Measurements from ENCODE around the gene CUL1.

The CUL1 gene

DNA sequence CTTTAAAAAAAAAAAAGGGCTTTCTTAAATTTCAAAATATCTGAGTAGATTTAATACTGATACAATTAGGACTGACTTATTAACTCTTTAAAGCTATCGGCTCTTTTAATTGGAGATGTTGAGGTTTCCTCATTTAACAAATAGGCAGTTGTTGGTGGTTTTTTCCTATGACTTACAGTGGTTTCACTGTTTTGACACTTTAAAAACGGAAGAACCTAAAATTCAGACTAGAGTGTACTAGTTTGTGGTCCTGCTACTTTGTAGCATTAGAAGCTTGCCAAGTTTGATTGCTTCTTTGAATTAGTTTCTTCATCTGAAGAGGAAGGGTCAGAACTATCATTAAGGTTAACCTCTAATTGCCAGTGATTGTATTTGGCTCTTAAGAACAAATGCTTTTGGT, 27.7 kb downstream of the CUL1 start:
- no peaks in the 10 kb centered on the region for H3K36me3 ChIP-seq (ENCODE audit: control insufficient read depth, insufficient read depth, low read length)
- H3K9ac ChIP-seq (ENCODE audit: low read length) = no peak overlapping the region
- H3K27me3 ChIP-seq (ENCODE audit: control insufficient read depth, insufficient read depth, low read length) = no peaks in the 10 kb centered on the region
- H3K27ac ChIP-seq (ENCODE audit: low read depth, low read length) = no peak overlapping the region
- H3K4me3 ChIP-seq (ENCODE audit: low read length) = no peak overlapping the region
- H3K4me1 ChIP-seq (ENCODE audit: control insufficient read depth, insufficient read depth, low read length) = peaks cover 4% of the 10 kb centered on the region

GRCh38 chr7:148727501-148728278, 29.0 kb downstream of the CUL1 start:
- Histone ChIP-seq H3K4me3 (ENCODE audit: low read length) (no peak overlapping the region), H3K27me3 (ENCODE audit: control insufficient read depth, insufficient read depth, low read length) (no peaks in the 10 kb centered on the region), H3K27ac (ENCODE audit: low read depth, low read length) (no peak overlapping the region), H3K36me3 (ENCODE audit: control insufficient read depth, insufficient read depth, low read length) (peaks cover 2% of the 10 kb centered on the region), H3K9ac (ENCODE audit: low read length) (no peak overlapping the region), H3K4me1 (ENCODE audit: control insufficient read depth, insufficient read depth, low read length) (peaks cover 1% of the 10 kb centered on the region)

DNA sequence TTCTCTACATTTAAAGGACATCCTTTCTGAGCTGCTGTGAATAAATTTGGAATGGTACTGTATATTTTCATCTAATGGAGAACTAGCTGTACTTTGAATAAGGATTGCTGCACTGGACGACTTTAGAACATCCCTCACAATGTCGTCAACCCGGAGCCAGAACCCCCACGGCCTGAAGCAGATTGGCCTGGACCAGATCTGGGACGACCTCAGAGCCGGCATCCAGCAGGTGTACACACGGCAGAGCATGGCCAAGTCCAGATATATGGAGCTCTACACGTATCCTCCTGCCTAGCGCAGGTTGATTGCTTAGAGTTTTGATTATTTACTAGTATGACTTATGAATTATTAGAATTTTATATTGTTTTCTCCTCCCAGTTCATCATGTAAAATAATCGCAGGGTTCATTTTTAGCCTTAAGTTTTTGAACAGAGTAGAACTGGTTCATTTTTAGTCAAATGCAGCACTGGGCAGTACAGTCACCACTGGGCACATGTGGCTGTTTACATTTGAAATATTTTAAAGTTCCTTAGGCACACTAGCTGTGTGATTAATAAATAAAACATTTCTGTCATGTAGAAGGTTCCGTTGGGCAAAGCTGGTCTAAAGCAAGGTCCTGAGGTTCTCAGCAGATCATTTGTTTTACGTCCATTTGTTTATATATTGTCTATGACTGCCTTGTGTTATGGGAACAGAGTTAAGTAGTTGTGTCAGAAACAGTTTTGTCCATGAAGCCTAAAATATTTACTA, 31.5 kb downstream of the CUL1 start:
- Histone ChIP-seq H3K9ac (ENCODE audit: low read length) (no peak overlapping the region), H3K4me1 (ENCODE audit: control insufficient read depth, insufficient read depth, low read length) (no peaks in the 10 kb centered on the region), H3K4me3 (ENCODE audit: low read length) (no peak overlapping the region), H3K27me3 (ENCODE audit: control insufficient read depth, insufficient read depth, low read length) (no peaks in the 10 kb centered on the region), H3K27ac (ENCODE audit: low read depth, low read length) (no peak overlapping the region), H3K36me3 (ENCODE audit: control insufficient read depth, insufficient read depth, low read length) (peaks cover 2% of the 10 kb centered on the region)

- Histone ChIP-seq H3K27ac (ENCODE audit: low read depth, low read length) (no peak overlapping the region), H3K36me3 (ENCODE audit: control insufficient read depth, insufficient read depth, low read length) (peaks cover 2% of the 10 kb centered on the region), H3K4me1 (ENCODE audit: control insufficient read depth, insufficient read depth, low read length) (no peaks in the 10 kb centered on the region), H3K4me3 (ENCODE audit: low read length) (no peak overlapping the region), H3K27me3 (ENCODE audit: control insufficient read depth, insufficient read depth, low read length) (no peaks in the 10 kb centered on the region), H3K9ac (ENCODE audit: low read length) (no peak overlapping the region)
Measured at GRCh38 chr7:148732862-148733261, 34.2 kb downstream of the CUL1 start.

DNA sequence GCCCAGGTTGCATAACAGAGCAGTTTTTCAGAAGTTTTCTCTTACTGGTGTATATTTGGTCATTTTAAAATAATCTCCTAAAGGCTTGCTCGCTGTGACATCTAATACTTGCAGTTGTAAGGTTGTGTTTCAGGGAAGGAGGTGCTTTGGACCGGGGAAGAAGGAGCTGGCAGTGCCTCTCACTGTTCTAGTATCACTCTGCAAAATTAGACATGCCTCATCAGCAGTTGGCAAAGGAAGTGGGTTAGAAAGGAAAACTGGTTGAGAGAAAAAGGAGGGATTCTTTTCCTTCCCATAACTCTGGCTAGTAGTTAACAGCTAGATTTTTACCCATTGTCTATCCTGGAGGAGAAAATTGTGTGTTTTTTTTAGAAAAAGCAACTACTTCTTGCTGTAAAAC, 34.8 kb downstream of the CUL1 start:
- Histone ChIP-seq H3K4me3 (ENCODE audit: low read length) (no peak overlapping the region), H3K27me3 (ENCODE audit: control insufficient read depth, insufficient read depth, low read length) (no peaks in the 10 kb centered on the region), H3K4me1 (ENCODE audit: control insufficient read depth, insufficient read depth, low read length) (no peaks in the 10 kb centered on the region), H3K36me3 (ENCODE audit: control insufficient read depth, insufficient read depth, low read length) (peaks cover 6% of the 10 kb centered on the region), H3K9ac (ENCODE audit: low read length) (no peak overlapping the region), H3K27ac (ENCODE audit: low read depth, low read length) (no peak overlapping the region)

GRCh38 chr7:148735141-148735540, 36.4 kb downstream of the CUL1 start:
- no peaks in the 10 kb centered on the region for H3K4me1 ChIP-seq (ENCODE audit: control insufficient read depth, insufficient read depth, low read length)
- no peak overlapping the region for H3K27ac ChIP-seq (ENCODE audit: low read depth, low read length)

DNA sequence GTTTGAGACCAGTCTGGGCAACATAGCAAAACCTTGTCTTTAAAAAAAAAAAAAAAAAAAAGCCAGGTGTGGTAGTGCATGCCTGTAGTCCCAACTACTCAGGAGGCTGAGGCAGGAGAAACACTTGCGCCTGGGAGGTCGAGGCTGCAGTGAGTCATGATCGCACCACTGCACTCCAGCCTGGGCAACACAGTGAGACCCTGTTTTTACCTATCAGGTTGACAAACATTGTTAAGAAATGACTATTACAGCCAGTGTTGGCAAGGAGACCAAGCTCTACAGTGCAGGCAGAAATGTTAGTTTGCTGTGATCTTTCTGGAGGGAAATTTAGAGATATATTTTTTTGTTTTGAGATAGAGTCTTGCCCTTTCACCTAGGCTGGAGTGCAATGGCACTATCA, 37.3 kb downstream of the CUL1 start:
- Histone ChIP-seq H3K9ac (ENCODE audit: low read length) (no peak overlapping the region), H3K4me1 (ENCODE audit: control insufficient read depth, insufficient read depth, low read length) (no peaks in the 10 kb centered on the region), H3K36me3 (ENCODE audit: control insufficient read depth, insufficient read depth, low read length) (peaks cover 6% of the 10 kb centered on the region), H3K4me3 (ENCODE audit: low read length) (no peak overlapping the region), H3K27ac (ENCODE audit: low read depth, low read length) (no peak overlapping the region), H3K27me3 (ENCODE audit: control insufficient read depth, insufficient read depth, low read length) (no peaks in the 10 kb centered on the region)

More at GRCh38 chr7:148735141-148735540, 36.4 kb downstream of the CUL1 start:
- H3K36me3 ChIP-seq (ENCODE audit: control insufficient read depth, insufficient read depth, low read length) = peaks cover 6% of the 10 kb centered on the region
- no peak overlapping the region for H3K9ac ChIP-seq (ENCODE audit: low read length)
- H3K4me3 ChIP-seq (ENCODE audit: low read length) = no peak overlapping the region
- H3K27me3 ChIP-seq (ENCODE audit: control insufficient read depth, insufficient read depth, low read length) = no peaks in the 10 kb centered on the region

DNA sequence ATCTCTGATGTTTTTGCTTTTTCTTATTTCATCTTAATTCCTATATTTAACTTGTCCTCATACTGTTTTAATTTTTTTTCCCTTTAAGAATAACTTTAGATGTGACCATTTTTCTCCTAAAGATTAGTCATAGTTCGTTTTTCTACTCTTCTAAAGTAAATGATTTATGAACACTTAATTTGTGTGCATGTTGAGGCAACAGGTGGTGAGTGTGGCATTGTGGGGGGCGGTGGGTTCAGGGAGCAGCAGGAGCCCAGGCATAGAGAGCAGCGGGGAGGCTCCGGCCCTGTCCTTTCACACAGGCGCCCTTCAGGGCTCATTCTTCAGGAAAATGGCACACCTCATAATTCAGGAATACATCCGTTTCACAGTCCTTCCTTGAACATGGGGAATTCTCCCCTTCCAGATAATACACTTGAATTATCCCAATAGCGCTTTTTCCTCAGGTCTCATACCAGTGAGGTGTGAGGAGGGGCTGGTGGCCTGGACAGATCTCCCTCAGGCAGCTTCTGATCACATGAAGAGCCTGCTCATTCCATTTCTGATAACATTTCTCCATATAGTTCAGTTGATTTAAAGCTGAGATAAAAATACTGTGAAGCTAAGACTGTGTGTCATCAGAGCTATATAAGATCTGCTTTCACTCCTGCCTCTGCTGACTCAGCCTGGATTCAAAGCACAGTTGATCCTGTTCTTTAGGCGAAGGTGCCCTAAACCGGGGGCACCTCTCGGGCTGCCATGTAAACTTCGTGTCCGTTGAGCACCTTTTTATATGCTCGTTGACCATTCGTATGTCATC, 40.2 kb downstream of the CUL1 start:
- H3K27me3 ChIP-seq (ENCODE audit: control insufficient read depth, insufficient read depth, low read length) = no peaks in the 10 kb centered on the region
- H3K4me3 ChIP-seq (ENCODE audit: low read length) = no peak overlapping the region
- H3K27ac ChIP-seq (ENCODE audit: low read depth, low read length) = no peak overlapping the region
- peaks cover 4% of the 10 kb centered on the region for H3K36me3 ChIP-seq (ENCODE audit: control insufficient read depth, insufficient read depth, low read length)
- no peaks in the 10 kb centered on the region for H3K4me1 ChIP-seq (ENCODE audit: control insufficient read depth, insufficient read depth, low read length)
- H3K9ac ChIP-seq (ENCODE audit: low read length) = no peak overlapping the region

- Histone ChIP-seq H3K36me3 (ENCODE audit: control insufficient read depth, insufficient read depth, low read length) (no peaks in the 10 kb centered on the region), H3K27me3 (ENCODE audit: control insufficient read depth, insufficient read depth, low read length) (no peaks in the 10 kb centered on the region), H3K27ac (ENCODE audit: low read depth, low read length) (no peak overlapping the region), H3K9ac (ENCODE audit: low read length) (no peak overlapping the region), H3K4me3 (ENCODE audit: low read length) (no peak overlapping the region), H3K4me1 (ENCODE audit: control insufficient read depth, insufficient read depth, low read length) (no peaks in the 10 kb centered on the region)
Measured at GRCh38 chr7:148746135-148746534, 47.4 kb downstream of the CUL1 start.

DNA sequence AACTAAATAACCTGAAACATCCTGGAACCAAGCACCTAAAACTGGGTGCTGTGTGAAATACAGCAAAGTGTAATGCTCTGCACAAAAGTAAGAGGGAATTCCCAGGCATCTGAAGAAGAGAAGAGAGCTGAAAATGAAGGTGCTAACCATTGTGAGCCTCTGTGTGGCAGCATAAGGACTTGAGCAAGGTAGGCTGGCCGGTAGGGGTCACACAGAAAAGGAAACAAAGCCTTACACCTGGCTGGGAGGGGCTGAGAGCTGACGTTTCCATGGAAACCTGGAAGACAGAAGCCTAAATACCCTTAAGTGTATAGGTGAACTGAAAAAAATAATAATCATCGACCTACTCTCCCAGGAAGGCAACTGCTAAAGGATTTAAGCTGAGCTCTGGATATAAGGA, 48.6 kb downstream of the CUL1 start:
- no peak overlapping the region for H3K9ac ChIP-seq (ENCODE audit: low read length)
- H3K27me3 ChIP-seq (ENCODE audit: control insufficient read depth, insufficient read depth, low read length) = no peaks in the 10 kb centered on the region
- no peak overlapping the region for H3K27ac ChIP-seq (ENCODE audit: low read depth, low read length)
- H3K4me1 ChIP-seq (ENCODE audit: control insufficient read depth, insufficient read depth, low read length) = no peaks in the 10 kb centered on the region
- no peaks in the 10 kb centered on the region for H3K36me3 ChIP-seq (ENCODE audit: control insufficient read depth, insufficient read depth, low read length)
- H3K4me3 ChIP-seq (ENCODE audit: low read length) = no peak overlapping the region

DNA sequence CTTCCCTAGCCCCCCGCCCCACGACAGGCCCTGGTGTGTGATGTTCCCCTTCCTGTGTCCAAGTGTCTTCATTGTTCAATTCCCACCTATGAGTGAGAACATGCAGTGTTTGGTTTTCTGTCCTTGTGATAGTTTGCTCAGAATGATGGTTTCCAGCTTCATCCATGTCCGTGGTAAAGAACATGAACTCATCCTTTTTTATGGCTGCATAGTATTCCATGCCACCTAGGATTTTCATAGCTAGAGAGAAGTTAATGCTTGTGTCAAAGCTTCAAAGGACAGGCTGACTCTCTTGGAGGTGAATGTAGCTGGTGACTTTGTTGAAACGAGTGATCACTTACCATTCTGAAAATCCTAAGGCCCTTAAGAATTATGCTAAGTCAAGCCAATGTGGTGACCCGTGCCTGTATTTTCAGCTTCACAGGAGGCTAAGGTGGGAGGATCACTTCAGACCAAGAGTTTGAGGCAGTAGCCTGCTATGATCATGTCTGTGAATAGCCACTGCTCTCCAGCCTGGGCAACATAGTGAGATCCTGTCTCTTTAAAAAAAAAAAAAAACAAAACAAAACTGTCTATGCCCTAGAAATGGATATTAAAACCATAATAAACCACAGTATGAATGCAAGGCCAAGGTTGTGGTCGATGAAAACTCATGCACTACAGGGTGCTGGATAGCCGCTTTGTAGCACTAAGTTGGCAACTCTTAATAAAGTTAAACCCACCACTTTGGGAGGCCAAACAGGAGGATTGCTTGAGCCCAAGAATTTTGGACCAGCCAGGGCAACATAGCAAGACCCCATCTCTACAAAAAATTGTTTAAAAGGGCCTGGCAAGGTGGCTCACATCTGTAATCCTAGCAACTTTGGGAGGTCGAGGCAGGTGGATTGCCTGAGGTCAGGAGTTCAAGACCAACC, 52.0 kb downstream of the CUL1 start:
- H3K27me3 ChIP-seq (ENCODE audit: control insufficient read depth, insufficient read depth, low read length) = no peaks in the 10 kb centered on the region
- no peak overlapping the region for H3K4me3 ChIP-seq (ENCODE audit: low read length)
- no peak overlapping the region for H3K27ac ChIP-seq (ENCODE audit: low read depth, low read length)
- no peaks in the 10 kb centered on the region for H3K36me3 ChIP-seq (ENCODE audit: control insufficient read depth, insufficient read depth, low read length)
- no peaks in the 10 kb centered on the region for H3K4me1 ChIP-seq (ENCODE audit: control insufficient read depth, insufficient read depth, low read length)
- H3K9ac ChIP-seq (ENCODE audit: low read length) = no peak overlapping the region
